Prostate gland (tissue), 2 donors: Measurements from ENCODE around the gene CELF4. TPM values are rescaled to one million over a fixed set of nuclear protein-coding genes. Genes with fewer than 3 reads are reported as not detected.

Source experiments
- DNase-seq: peaks from one replicate; pipeline ENCODE4 v3.0.0-alpha.2; 2019; ENCODE audit warnings: low spot score
- H3K27ac ChIP-seq, 2 donors: fragments of 200-600 bp; sonication (generic); 2 replicates each; pipeline ENCODE4 v1.5.1; 2017 to 2019
- H3K27me3 ChIP-seq: fragments of 200-600 bp; sonication (generic); replicated peaks from 2 replicates; pipeline ENCODE4 v1.5.1; 2019; ENCODE audit not compliant: insufficient read depth
- H3K36me3 ChIP-seq, 2 donors: fragments of 200-600 bp; sonication (generic); 1 replicate in 1 of 2; 2 replicates in 1 of 2; pipeline versions ENCODE4 v1.5.1 to v1.8.1; 2017 to 2019
- H3K4me1 ChIP-seq: fragments of 200-600 bp; sonication (generic); replicated peaks from 2 replicates; pipeline ENCODE4 v1.5.1; 2019
- H3K4me3 ChIP-seq, 2 donors: fragments of 200-600 bp; sonication (generic); 2 replicates each; pipeline ENCODE4 v1.5.1; 2017 to 2019
- H3K9me3 ChIP-seq: fragments of 200-600 bp; sonication (generic); 2 replicates; pipeline ENCODE4 v1.5.1; 2017
- CTCF ChIP-seq, 4 experiments: fragments of 200-600 bp in 2 of 4; fragments of 450-650 bp in 2 of 4; sonication (generic) in 2 of 4; IDR thresholded peaks; 1 replicate in 3 of 4; 2 replicates in 1 of 4; pipeline ENCODE4 v1.5.1; 2016 to 2019; ENCODE audit warnings: antibody characterized with exemption in 4 of 4, mild to moderate bottlenecking in 2 of 4, moderate library complexity in 2 of 4
- POLR2A ChIP-seq: fragments of 450-650 bp; IDR thresholded peaks from one replicate; pipeline ENCODE4 v1.6.1; 2016; ENCODE audit warnings: antibody characterized with exemption, mild to moderate bottlenecking
- POLR2AphosphoS5 ChIP-seq: sonication (generic); formaldehyde crosslinking; IDR thresholded peaks from one replicate; pipeline ENCODE4 v1.6.1; 2017; ENCODE audit warnings: antibody characterized with exemption
- WGBS: methylation state at CpG from one replicate; pipeline ENCODE4 v1.1.5; 2018; 5-methylcytosine and 5-hydroxymethylcytosine counted together
- intact Hi-C: fragments of 100-400 bp; cut with DNase I; formaldehyde crosslinking; loops from one replicate; pipeline ENCODE4 v1.14.2; 2022
- total RNA-seq, 2 donors: library from RNA; depleted of rRNA; stranded (reverse); fragments of >200 nt; gene quantifications; one replicate each; pipeline ENCODE4 v1.1.0, GENCODE V29; 2016

CELF4 gene
- total RNA-seq, 2 donors from 2014 or later = 7.8 to 8.5 TPM

- H3K27ac ChIP-seq = no peak overlapping the region
- intact Hi-C loops = no loop called here
- no peaks in the 10 kb centered on the region for H3K9me3 ChIP-seq
- no peak overlapping the region for H3K4me3 ChIP-seq
- TF ChIP-seq POLR2AphosphoS5 = no peak
- TF ChIP-seq POLR2A = no peak
- no peak for TF ChIP-seq CTCF (IDR thresholded peaks at IDR 0.05)
- no peak for DNase-seq
- 91% methylated on average over 11 of the region's 11 CpGs for WGBS
- H3K4me1 ChIP-seq = no peaks in the 10 kb centered on the region
- H3K36me3 ChIP-seq = no peaks in the 10 kb centered on the region
- peaks cover 2% of the 10 kb centered on the region for H3K27me3 ChIP-seq
Measured at GRCh38 chr18:37261246-37261840, 304.3 kb downstream of the CELF4 start.

GRCh38 chr18:37260367-37261093 is 305.1 kb downstream of the CELF4 start:
- intact Hi-C loops = no loop called here
- H3K27me3 ChIP-seq = peaks cover 2% of the 10 kb centered on the region
- DNase-seq = no peak
- no peaks in the 10 kb centered on the region for H3K4me1 ChIP-seq
- no peak overlapping the region for H3K4me3 ChIP-seq
- H3K36me3 ChIP-seq = no peaks in the 10 kb centered on the region
- WGBS = 76% methylated on average over 10 of the region's 10 CpGs
- no peak overlapping the region for H3K27ac ChIP-seq
- no peak for TF ChIP-seq CTCF (IDR thresholded peaks at IDR 0.05)
- no peak for TF ChIP-seq POLR2A
- TF ChIP-seq POLR2AphosphoS5 = no peak
- H3K9me3 ChIP-seq = no peaks in the 10 kb centered on the region

GRCh38 chr18:37259711-37260110 is 305.9 kb downstream of the CELF4 start:
- no peak for TF ChIP-seq CTCF (IDR thresholded peaks at IDR 0.05)
- no peak for TF ChIP-seq POLR2A
- TF ChIP-seq POLR2AphosphoS5 = no peak
- H3K27ac ChIP-seq = no peak overlapping the region
- DNase-seq = no peak
- 80% methylated on average over 5 of the region's 5 CpGs for WGBS
- no peaks in the 10 kb centered on the region for H3K4me1 ChIP-seq
- H3K9me3 ChIP-seq = no peaks in the 10 kb centered on the region
- intact Hi-C loops = no loop called here
- H3K36me3 ChIP-seq = no peaks in the 10 kb centered on the region
- no peak overlapping the region for H3K4me3 ChIP-seq
- peaks cover 2% of the 10 kb centered on the region for H3K27me3 ChIP-seq

GRCh38 chr18:37258819-37259218 is 306.8 kb downstream of the CELF4 start:
- Histone ChIP-seq H3K27ac (no peak overlapping the region), H3K4me3 (no peak overlapping the region), H3K9me3 (no peaks in the 10 kb centered on the region), H3K4me1 (no peaks in the 10 kb centered on the region), H3K27me3 (peaks cover 2% of the 10 kb centered on the region), H3K36me3 (no peaks in the 10 kb centered on the region)
- WGBS = 28% methylated on average over 11 of the region's 11 CpGs
- TF ChIP-seq POLR2AphosphoS5 (no peak), POLR2A (no peak), CTCF (IDR thresholded peaks at IDR 0.05) (no peak)
- DNase-seq = no peak
- intact Hi-C loops = no loop called here

GRCh38 chr18:37258131-37258530 is 307.5 kb downstream of the CELF4 start:
- no peaks in the 10 kb centered on the region for H3K9me3 ChIP-seq
- 39% methylated on average over 9 of the region's 9 CpGs for whole genome bisulfite sequencing
- H3K36me3 ChIP-seq = no peaks in the 10 kb centered on the region
- no peak for TF ChIP-seq POLR2AphosphoS5
- no peak for TF ChIP-seq CTCF (IDR thresholded peaks at IDR 0.05)
- no peak for TF ChIP-seq POLR2A
- H3K4me3 ChIP-seq = no peak overlapping the region
- intact Hi-C loops = no loop called here
- H3K4me1 ChIP-seq = no peaks in the 10 kb centered on the region
- H3K27me3 ChIP-seq = peaks cover 2% of the 10 kb centered on the region
- no peak for DNase-seq
- H3K27ac ChIP-seq = no peak overlapping the region
